ENCODE results near the gene CXorf58.
A peak's percentile ranks its signal among the peaks of the same experiment; 100 is the strongest.

The CXorf58 gene

GRCh38 chrX:23900220-23900797 lies 7.5 kb upstream of the CXorf58 start:
- DNase-seq (ENCODE audit: low read depth in 2 of 2): no peak

GRCh38 chrX:23901060-23901459 lies 6.7 kb upstream of the CXorf58 start:
- no peak for DNase-seq (ENCODE audit: low read depth in 2 of 2)

GRCh38 chrX:23901805-23902204 lies 6.0 kb upstream of the CXorf58 start:
- peak in 1 of 2 donors; percentile 30 for DNase-seq (ENCODE audit: low read depth in 2 of 2)

GRCh38 chrX:23902419-23902818 lies 5.4 kb upstream of the CXorf58 start:
- DNase-seq (ENCODE audit: low read depth in 2 of 2): no peak

GRCh38 chrX:23904096-23904495 lies 3.7 kb upstream of the CXorf58 start:
- DNase-seq (ENCODE audit: low read depth in 2 of 2): no peak

GRCh38 chrX:23907111-23907497 lies 702 bp upstream of the CXorf58 start:
- DNase-seq (ENCODE audit: low read depth in 2 of 2): no peak

GRCh38 chrX:23908219-23909004 lies 606 bp downstream of the CXorf58 start:
- no peak for DNase-seq (ENCODE audit: low read depth in 2 of 2)

GRCh38 chrX:23911126-23911835 lies 3.5 kb downstream of the CXorf58 start:
- DNase-seq (ENCODE audit: low read depth in 2 of 2): no peak

GRCh38 chrX:23919148-23919547 lies 11.3 kb downstream of the CXorf58 start:
- DNase-seq (ENCODE audit: low read depth in 2 of 2): no peak

GRCh38 chrX:23919706-23920320 lies 12.0 kb downstream of the CXorf58 start:
- DNase-seq (ENCODE audit: low read depth in 2 of 2): no peak

GRCh38 chrX:23926015-23926414 lies 18.2 kb downstream of the CXorf58 start:
- no peak for DNase-seq (ENCODE audit: low read depth in 2 of 2)

GRCh38 chrX:23930894-23931604 lies 23.2 kb downstream of the CXorf58 start:
- DNase-seq (ENCODE audit: low read depth in 2 of 2): no peak

GRCh38 chrX:23932046-23932445 lies 24.2 kb downstream of the CXorf58 start:
- DNase-seq (ENCODE audit: low read depth in 2 of 2): no peak

- DNase-seq (ENCODE audit: low read depth in 2 of 2): no peak
Observed at GRCh38 chrX:23935106-23935505, 27.3 kb downstream of the CXorf58 start.

GRCh38 chrX:23936180-23936579 lies 28.4 kb downstream of the CXorf58 start:
- no peak for DNase-seq (ENCODE audit: low read depth in 2 of 2)

GRCh38 chrX:23937100-23937499 lies 29.3 kb downstream of the CXorf58 start:
- DNase-seq (ENCODE audit: low read depth in 2 of 2): no peak

- DNase-seq (ENCODE audit: low read depth in 2 of 2): no peak
Observed at GRCh38 chrX:23938690-23939089, 30.9 kb downstream of the CXorf58 start.

- no peak for DNase-seq (ENCODE audit: low read depth in 2 of 2)
Observed at GRCh38 chrX:23939203-23939602, 31.4 kb downstream of the CXorf58 start.

- no peak for DNase-seq (ENCODE audit: low read depth in 2 of 2)
Observed at GRCh38 chrX:23944234-23944633, 36.4 kb downstream of the CXorf58 start.

GRCh38 chrX:23945206-23945605 lies 37.4 kb downstream of the CXorf58 start:
- no peak for DNase-seq (ENCODE audit: low read depth in 2 of 2)

- DNase-seq (ENCODE audit: low read depth in 2 of 2): no peak
Observed at GRCh38 chrX:23952391-23952790, 44.6 kb downstream of the CXorf58 start.

Data from stimulated activated CD4-positive, alpha-beta T cell treated with anti-CD3 and anti-CD28 coated beads, Interleukin-1b, Interleukin-23, amount 100 ng/mL, for 4 hours (primary cell).